HG03565 (cell line): ENCODE data around the gene PCK1.

Experiments
- ATAC-seq: cut with Tn5 transposase; IDR thresholded peaks from one replicate; pipeline ENCODE4 v1.9.1; 2021; ENCODE audit warnings: mild to moderate bottlenecking, moderate library complexity; ENCODE audit not compliant: unreplicated experiment

Gene PCK1

GRCh38 chr20:57559658-57560553 is 1.0 kb upstream of the PCK1 start:
- no peak for ATAC-seq

- no peak for ATAC-seq
Observed at GRCh38 chr20:57561356-57562279, 708 bp downstream of the PCK1 start.

GRCh38 chr20:57562541-57563465 is 1.9 kb downstream of the PCK1 start:
- no peak for ATAC-seq

- no peak for ATAC-seq
Observed at GRCh38 chr20:57563522-57563921, 2.6 kb downstream of the PCK1 start.

GRCh38 chr20:57564180-57564802 is 3.4 kb downstream of the PCK1 start:
- no peak for ATAC-seq

- no peak for ATAC-seq
Observed at GRCh38 chr20:57564951-57565642, 4.2 kb downstream of the PCK1 start.

GRCh38 chr20:57566399-57566798 is 5.5 kb downstream of the PCK1 start:
- ATAC-seq, result no peak

- no peak for ATAC-seq
Observed at GRCh38 chr20:57566803-57567459, 6.0 kb downstream of the PCK1 start.

- ATAC-seq, result no peak
Observed at GRCh38 chr20:57567471-57568079, 6.7 kb downstream of the PCK1 start.

GRCh38 chr20:57568088-57568896 is 7.4 kb downstream of the PCK1 start:
- no peak for ATAC-seq

- ATAC-seq, result no peak
Observed at GRCh38 chr20:57568960-57569359, 8.1 kb downstream of the PCK1 start.

- ATAC-seq, result no peak
Observed at GRCh38 chr20:57570145-57570850, 9.4 kb downstream of the PCK1 start.

- no peak for ATAC-seq
Observed at GRCh38 chr20:57570920-57571319, 10.0 kb downstream of the PCK1 start.

GRCh38 chr20:57571782-57572416 is 11.0 kb downstream of the PCK1 start:
- no peak for ATAC-seq

GRCh38 chr20:57573242-57573641 is 12.3 kb downstream of the PCK1 start:
- ATAC-seq, result no peak

GRCh38 chr20:57573894-57574293 is 13.0 kb downstream of the PCK1 start:
- no peak for ATAC-seq

GRCh38 chr20:57574954-57575353 is 14.0 kb downstream of the PCK1 start:
- no peak for ATAC-seq
